ENCODE results near the gene GPR17. TPM values are rescaled to one million over a fixed set of nuclear protein-coding genes. Genes with fewer than 3 reads are reported as not detected.

Gene GPR17
- total RNA-seq, 1 donor from 2014 or later: not detected

DNA sequence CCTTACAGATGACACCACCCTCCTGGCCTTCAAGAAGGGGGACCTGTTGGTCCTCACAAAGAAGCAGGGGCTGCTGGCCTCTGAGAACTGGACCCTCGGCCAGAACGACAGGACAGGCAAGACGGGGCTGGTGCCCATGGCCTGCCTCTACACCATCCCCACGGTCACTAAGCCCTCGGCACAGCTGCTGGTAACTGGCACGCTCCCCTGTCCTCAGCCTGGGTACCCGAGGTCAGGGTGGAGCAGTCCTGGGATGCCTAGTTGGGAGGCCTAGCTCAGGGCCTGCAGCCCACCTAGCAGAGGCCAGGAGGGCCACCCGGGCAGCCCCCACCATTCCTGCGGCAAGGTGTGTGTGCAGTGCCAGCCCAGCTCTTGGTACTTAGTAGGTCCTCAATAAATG is 16.3 kb upstream of the GPR17 start:
- Mint-ChIP-seq H3K4me3 (ENCODE audit: low read depth) (no peak overlapping the region), H3K36me3 (ENCODE audit: insufficient read depth) (no peaks in the 10 kb centered on the region), H3K4me1 (ENCODE audit: low read depth) (no peaks in the 10 kb centered on the region), H3K9me3 (ENCODE audit: low read depth) (no peaks in the 10 kb centered on the region), H3K27ac (no peak overlapping the region), H3K27me3 (peaks cover 6% of the 10 kb centered on the region)
- no peak for DNase-seq (ENCODE audit: low spot score, unreplicated experiment)
- TF ChIP-seq, protein P1, sequence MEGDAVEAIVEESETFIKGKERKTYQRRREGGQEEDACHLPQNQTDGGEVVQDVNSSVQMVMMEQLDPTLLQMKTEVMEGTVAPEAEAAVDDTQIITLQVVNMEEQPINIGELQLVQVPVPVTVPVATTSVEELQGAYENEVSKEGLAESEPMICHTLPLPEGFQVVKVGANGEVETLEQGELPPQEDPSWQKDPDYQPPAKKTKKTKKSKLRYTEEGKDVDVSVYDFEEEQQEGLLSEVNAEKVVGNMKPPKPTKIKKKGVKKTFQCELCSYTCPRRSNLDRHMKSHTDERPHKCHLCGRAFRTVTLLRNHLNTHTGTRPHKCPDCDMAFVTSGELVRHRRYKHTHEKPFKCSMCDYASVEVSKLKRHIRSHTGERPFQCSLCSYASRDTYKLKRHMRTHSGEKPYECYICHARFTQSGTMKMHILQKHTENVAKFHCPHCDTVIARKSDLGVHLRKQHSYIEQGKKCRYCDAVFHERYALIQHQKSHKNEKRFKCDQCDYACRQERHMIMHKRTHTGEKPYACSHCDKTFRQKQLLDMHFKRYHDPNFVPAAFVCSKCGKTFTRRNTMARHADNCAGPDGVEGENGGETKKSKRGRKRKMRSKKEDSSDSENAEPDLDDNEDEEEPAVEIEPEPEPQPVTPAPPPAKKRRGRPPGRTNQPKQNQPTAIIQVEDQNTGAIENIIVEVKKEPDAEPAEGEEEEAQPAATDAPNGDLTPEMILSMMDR (IDR thresholded peaks at IDR 0.05; ENCODE audit: unreplicated experiment): no peak

DNA sequence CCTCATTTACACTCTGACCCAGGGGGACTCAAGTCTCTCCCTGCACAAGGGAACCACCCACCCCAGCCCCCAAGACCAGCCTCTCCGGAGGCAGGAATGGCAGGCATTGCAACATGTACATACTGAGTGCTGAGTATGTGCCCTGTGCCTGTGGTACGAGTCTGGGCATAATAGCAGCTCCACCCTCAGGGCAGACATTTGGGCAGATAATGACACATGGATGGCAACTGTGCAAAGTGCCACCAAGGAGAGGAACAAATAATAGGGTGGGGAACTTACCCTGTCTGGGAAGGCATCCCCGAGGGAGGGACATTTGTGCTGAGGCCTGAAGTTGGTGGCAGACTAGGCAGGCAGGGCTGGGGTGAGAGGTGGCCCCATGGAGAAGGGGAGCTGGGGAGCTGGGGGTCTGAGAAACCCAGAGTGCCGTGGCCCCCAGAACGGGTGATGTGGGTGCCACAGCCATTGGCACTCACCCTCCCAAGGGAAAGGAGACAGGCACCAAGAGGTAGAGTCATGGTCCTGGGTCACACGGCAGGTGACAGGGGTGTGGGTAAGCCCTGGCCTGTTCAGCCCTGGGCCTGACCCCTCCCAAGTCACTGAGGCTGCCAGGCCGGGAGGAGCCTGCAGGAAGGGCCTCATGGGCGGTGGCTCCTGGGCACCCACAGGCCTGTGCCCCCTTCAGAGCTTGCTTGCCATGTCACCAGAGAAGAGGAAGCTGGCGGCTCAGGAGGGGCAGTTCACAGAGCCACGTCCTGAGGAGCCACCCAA is 15.7 kb upstream of the GPR17 start:
- Mint-ChIP-seq H3K4me3 (ENCODE audit: low read depth) (no peak overlapping the region), H3K36me3 (ENCODE audit: insufficient read depth) (no peaks in the 10 kb centered on the region), H3K4me1 (ENCODE audit: low read depth) (no peaks in the 10 kb centered on the region), H3K27ac (no peak overlapping the region), H3K27me3 (peaks cover 6% of the 10 kb centered on the region), H3K9me3 (ENCODE audit: low read depth) (no peaks in the 10 kb centered on the region)
- DNase-seq (ENCODE audit: low spot score, unreplicated experiment): no peak
- TF ChIP-seq, protein P1 (IDR thresholded peaks at IDR 0.05; ENCODE audit: unreplicated experiment): no peak

GRCh38 chr2:127630864-127631540 is 15.0 kb upstream of the GPR17 start:
- Mint-ChIP-seq H3K36me3 (ENCODE audit: insufficient read depth) (no peaks in the 10 kb centered on the region), H3K4me1 (ENCODE audit: low read depth) (no peaks in the 10 kb centered on the region), H3K27me3 (peaks cover 4% of the 10 kb centered on the region), H3K4me3 (ENCODE audit: low read depth) (no peak overlapping the region), H3K9me3 (ENCODE audit: low read depth) (no peaks in the 10 kb centered on the region), H3K27ac (no peak overlapping the region)
- TF ChIP-seq, protein P1 (IDR thresholded peaks at IDR 0.05; ENCODE audit: unreplicated experiment): no peak
- no peak for DNase-seq (ENCODE audit: low spot score, unreplicated experiment)

DNA sequence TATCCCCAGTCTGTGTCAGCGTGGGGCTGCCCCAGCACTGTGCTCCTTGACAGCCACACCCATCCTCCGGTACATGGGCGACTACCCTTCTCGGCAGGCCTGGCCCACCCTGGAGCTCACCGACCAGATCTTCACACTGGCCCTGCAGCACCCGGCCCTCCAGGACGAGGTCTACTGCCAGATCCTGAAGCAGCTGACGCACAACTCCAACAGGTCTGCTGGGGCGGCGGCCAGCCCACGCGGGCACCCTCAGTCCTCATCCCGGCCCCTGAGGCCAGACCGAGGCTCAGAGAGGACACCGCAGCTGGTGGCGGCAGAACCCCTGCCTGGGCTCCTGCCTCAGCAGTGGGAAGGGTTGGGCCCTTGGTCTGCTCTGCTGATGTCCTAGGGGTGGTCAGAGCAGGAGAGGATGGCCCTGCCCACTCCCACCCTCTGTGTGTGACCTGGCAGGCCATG is 14.4 kb upstream of the GPR17 start:
- Mint-ChIP-seq H3K4me1 (ENCODE audit: low read depth) (no peaks in the 10 kb centered on the region), H3K27ac (no peak overlapping the region), H3K9me3 (ENCODE audit: low read depth) (no peaks in the 10 kb centered on the region), H3K36me3 (ENCODE audit: insufficient read depth) (no peaks in the 10 kb centered on the region), H3K4me3 (ENCODE audit: low read depth) (no peak overlapping the region), H3K27me3 (peaks cover 3% of the 10 kb centered on the region)
- TF ChIP-seq, protein P1 (IDR thresholded peaks at IDR 0.05; ENCODE audit: unreplicated experiment): no peak
- no peak for DNase-seq (ENCODE audit: low spot score, unreplicated experiment)

GRCh38 chr2:127631997-127632581 is 13.9 kb upstream of the GPR17 start:
- TF ChIP-seq, protein P1 (IDR thresholded peaks at IDR 0.05; ENCODE audit: unreplicated experiment): no peak
- no peaks in the 10 kb centered on the region for H3K36me3 Mint-ChIP-seq (ENCODE audit: insufficient read depth)
- H3K4me1 Mint-ChIP-seq (ENCODE audit: low read depth): no peaks in the 10 kb centered on the region
- no peak overlapping the region for H3K4me3 Mint-ChIP-seq (ENCODE audit: low read depth)
- DNase-seq (ENCODE audit: low spot score, unreplicated experiment): no peak
- H3K27me3 Mint-ChIP-seq: peaks cover 1% of the 10 kb centered on the region
- no peaks in the 10 kb centered on the region for H3K9me3 Mint-ChIP-seq (ENCODE audit: low read depth)
- H3K27ac Mint-ChIP-seq: no peak overlapping the region

Measured in progenitor cell of endocrine pancreas (in vitro differentiated cells).